Astrocyte (in vitro differentiated cells and primary cell): ENCODE measurements around the gene HPSE2. TPM values are rescaled to one million over a fixed set of nuclear protein-coding genes. Genes with fewer than 3 reads are reported as not detected.

ENCODE experiments used
- DNase-seq: peaks from one replicate; pipeline ENCODE4 v3.0.0-alpha.2; 2010; ENCODE audit warnings: low read depth
- FAIRE-seq: peaks from 2 replicates; lab custom pipeline; 2011; peaks lifted over from hg19 to GRCh38; lab: Jason Lieb, UNC
- H2AFZ ChIP-seq: 2 replicates; pipeline ENCODE4 v1.6.0; 2012; ENCODE audit warnings: low read depth, low read length, inconsistent platforms
- H3K27ac ChIP-seq: 2 replicates; pipeline ENCODE4 v1.5.1; 2011; ENCODE audit warnings: low read depth, low read length, inconsistent platforms
- H3K27me3 ChIP-seq: 2 replicates; pipeline ENCODE4 v1.6.0; 2011; ENCODE audit warnings: low read length, inconsistent platforms; ENCODE audit not compliant: insufficient read depth
- H3K36me3 ChIP-seq: 2 replicates; pipeline ENCODE4 v1.5.1; 2011; ENCODE audit warnings: low read length, inconsistent platforms; ENCODE audit not compliant: insufficient read depth
- H3K4me1 ChIP-seq: 2 replicates; pipeline ENCODE4 v1.5.1; 2011; ENCODE audit warnings: low read length, inconsistent platforms; ENCODE audit not compliant: insufficient read depth
- H3K4me2 ChIP-seq: 2 replicates; pipeline ENCODE4 v1.6.0; 2012; ENCODE audit warnings: low read length, inconsistent platforms
- H3K4me3 ChIP-seq: 2 replicates; pipeline ENCODE4 v1.5.1; 2011; ENCODE audit warnings: low read depth, mild to moderate bottlenecking, low read length, inconsistent platforms; ENCODE audit not compliant: insufficient read depth
- H3K79me2 ChIP-seq: 2 replicates; pipeline ENCODE4 v1.6.0; 2012; ENCODE audit warnings: mild to moderate bottlenecking, low read length, inconsistent platforms; ENCODE audit not compliant: insufficient read depth
- H3K9ac ChIP-seq: 2 replicates; pipeline ENCODE4 v1.6.0; 2012; ENCODE audit warnings: mild to moderate bottlenecking, low read length, inconsistent platforms
- H3K9me3 ChIP-seq: 2 replicates; pipeline ENCODE4 v1.5.1; 2012; ENCODE audit warnings: low read depth, mild to moderate bottlenecking, low read length, inconsistent platforms; ENCODE audit not compliant: insufficient read depth
- H4K20me1 ChIP-seq: 2 replicates; pipeline ENCODE4 v1.6.0; 2012; ENCODE audit warnings: low read length, inconsistent platforms; ENCODE audit not compliant: insufficient read depth
- H3K27ac Mint-ChIP-seq: one replicate; pipeline ENCODE4 v1.8.0; 2021; ENCODE audit warnings: mild to moderate bottlenecking, mixed read lengths; ENCODE audit not compliant: unreplicated experiment
- H3K27me3 Mint-ChIP-seq: one replicate; pipeline ENCODE4 v1.8.0; 2021; ENCODE audit warnings: low read depth, mixed read lengths; ENCODE audit not compliant: unreplicated experiment
- H3K36me3 Mint-ChIP-seq: one replicate; pipeline ENCODE4 v1.8.0; 2021; ENCODE audit warnings: low read depth, mixed read lengths; ENCODE audit not compliant: unreplicated experiment
- H3K4me1 Mint-ChIP-seq: one replicate; pipeline ENCODE4 v1.8.0; 2021; ENCODE audit warnings: low read depth, mixed read lengths; ENCODE audit not compliant: unreplicated experiment
- H3K4me3 Mint-ChIP-seq: one replicate; pipeline ENCODE4 v1.8.0; 2021; ENCODE audit warnings: mild to moderate bottlenecking, moderate library complexity, mixed read lengths; ENCODE audit not compliant: unreplicated experiment
- H3K9me3 Mint-ChIP-seq: one replicate; pipeline ENCODE4 v1.8.0; 2021; ENCODE audit warnings: mild to moderate bottlenecking, mixed read lengths; ENCODE audit not compliant: unreplicated experiment
- EZH2 ChIP-seq: IDR thresholded peaks from 2 replicates; pipeline ENCODE4 v1.6.1; 2012; ENCODE audit warnings: mild to moderate bottlenecking, low read length, inconsistent platforms; ENCODE audit not compliant: insufficient read depth
- total RNA-seq: library from RNA; stranded (reverse); gene quantifications from 2 replicates; pipeline ENCODE4 v1.2.1, GENCODE V29; 2021
- TF ChIP-seq, protein P1 (sequence below): IDR thresholded peaks from 2 replicates; pipeline ENCODE4 v1.5.1; 2011; ENCODE audit warnings: low read depth, mild to moderate bottlenecking, inconsistent platforms, low read length, moderate library complexity; ENCODE audit not compliant: insufficient read depth

HPSE2 gene
- total RNA-seq, 1 donor from 2014 or later, result 0.14 TPM

DNA sequence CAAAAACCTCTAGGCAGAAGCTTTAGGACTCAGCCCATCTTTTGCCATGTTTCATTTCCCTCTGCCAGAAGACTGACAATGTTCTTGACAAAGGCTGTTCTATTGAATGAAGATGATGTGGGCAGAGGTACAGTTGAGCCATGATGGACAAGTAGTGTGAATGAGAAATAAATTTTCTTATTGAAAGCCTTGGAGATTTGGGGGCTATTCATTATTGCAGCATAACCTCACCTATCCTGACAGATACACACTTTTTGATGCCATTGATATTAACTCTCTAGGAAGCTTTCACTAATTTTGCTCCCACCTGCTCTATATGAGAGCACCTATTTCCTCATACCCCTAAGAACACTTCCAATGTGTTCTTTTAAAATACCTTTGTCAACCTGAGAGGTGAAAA, 752.0 kb downstream of the HPSE2 start:
- Mint-ChIP-seq H3K27me3 (no peaks in the 10 kb centered on the region), H3K4me3 (no peak overlapping the region), H3K4me1 (peaks cover 21% of the 10 kb centered on the region), H3K9me3 (no peaks in the 10 kb centered on the region), H3K36me3 (no peaks in the 10 kb centered on the region), H3K27ac (no peak overlapping the region)
- no peak overlapping the region for H3K27ac ChIP-seq
- H3K27me3 ChIP-seq, result no peaks in the 10 kb centered on the region
- no peaks in the 10 kb centered on the region for H4K20me1 ChIP-seq
- H3K79me2 ChIP-seq, result no peaks in the 10 kb centered on the region
- H3K9ac ChIP-seq, result no peak overlapping the region
- no peaks in the 10 kb centered on the region for H3K36me3 ChIP-seq
- H3K4me1 ChIP-seq, result peaks cover 10% of the 10 kb centered on the region
- no peak for DNase-seq
- H3K9me3 ChIP-seq, result no peaks in the 10 kb centered on the region
- H3K4me2 ChIP-seq, result no peak overlapping the region
- TF ChIP-seq, protein P1, sequence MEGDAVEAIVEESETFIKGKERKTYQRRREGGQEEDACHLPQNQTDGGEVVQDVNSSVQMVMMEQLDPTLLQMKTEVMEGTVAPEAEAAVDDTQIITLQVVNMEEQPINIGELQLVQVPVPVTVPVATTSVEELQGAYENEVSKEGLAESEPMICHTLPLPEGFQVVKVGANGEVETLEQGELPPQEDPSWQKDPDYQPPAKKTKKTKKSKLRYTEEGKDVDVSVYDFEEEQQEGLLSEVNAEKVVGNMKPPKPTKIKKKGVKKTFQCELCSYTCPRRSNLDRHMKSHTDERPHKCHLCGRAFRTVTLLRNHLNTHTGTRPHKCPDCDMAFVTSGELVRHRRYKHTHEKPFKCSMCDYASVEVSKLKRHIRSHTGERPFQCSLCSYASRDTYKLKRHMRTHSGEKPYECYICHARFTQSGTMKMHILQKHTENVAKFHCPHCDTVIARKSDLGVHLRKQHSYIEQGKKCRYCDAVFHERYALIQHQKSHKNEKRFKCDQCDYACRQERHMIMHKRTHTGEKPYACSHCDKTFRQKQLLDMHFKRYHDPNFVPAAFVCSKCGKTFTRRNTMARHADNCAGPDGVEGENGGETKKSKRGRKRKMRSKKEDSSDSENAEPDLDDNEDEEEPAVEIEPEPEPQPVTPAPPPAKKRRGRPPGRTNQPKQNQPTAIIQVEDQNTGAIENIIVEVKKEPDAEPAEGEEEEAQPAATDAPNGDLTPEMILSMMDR, result no peak
- TF ChIP-seq EZH2, result no peak
- H2AFZ ChIP-seq, result no peak overlapping the region
- FAIRE-seq, result no peak
- no peak overlapping the region for H3K4me3 ChIP-seq

DNA sequence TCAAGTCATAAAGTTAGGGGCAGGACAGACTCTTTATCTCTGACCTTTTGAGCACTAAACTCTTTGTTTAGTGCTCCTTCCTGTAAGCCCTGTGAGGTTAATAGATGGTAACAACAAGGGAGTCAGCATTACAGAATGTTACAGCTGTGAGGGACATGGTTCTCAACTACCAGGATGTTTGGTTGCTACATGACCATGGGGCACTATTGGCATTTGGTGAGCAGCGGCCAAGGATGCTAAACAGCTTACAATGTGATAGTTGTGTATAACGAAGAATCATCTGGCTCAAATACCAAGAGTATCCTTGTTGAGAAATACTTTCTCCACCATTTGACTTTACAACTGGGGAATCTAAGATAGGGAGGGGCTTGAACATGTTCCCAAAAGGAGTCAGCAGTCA, 753.6 kb downstream of the HPSE2 start:
- H3K9me3 Mint-ChIP-seq, result no peaks in the 10 kb centered on the region
- H3K36me3 Mint-ChIP-seq, result no peaks in the 10 kb centered on the region
- H3K27ac Mint-ChIP-seq, result no peak overlapping the region
- DNase-seq (no peak), FAIRE-seq (no peak)
- Histone ChIP-seq H3K79me2 (no peaks in the 10 kb centered on the region), H3K4me3 (no peak overlapping the region), H3K36me3 (no peaks in the 10 kb centered on the region), H4K20me1 (no peaks in the 10 kb centered on the region), H3K27me3 (no peaks in the 10 kb centered on the region), H3K4me1 (peaks cover 10% of the 10 kb centered on the region), H3K9ac (no peak overlapping the region), H3K9me3 (no peaks in the 10 kb centered on the region), H3K27ac (no peak overlapping the region), H3K4me2 (no peak overlapping the region), H2AFZ (no peak overlapping the region)
- peaks cover 28% of the 10 kb centered on the region for H3K4me1 Mint-ChIP-seq
- TF ChIP-seq, protein P1, result no peak
- TF ChIP-seq EZH2, result no peak
- H3K27me3 Mint-ChIP-seq, result no peaks in the 10 kb centered on the region
- H3K4me3 Mint-ChIP-seq, result no peak overlapping the region

DNA sequence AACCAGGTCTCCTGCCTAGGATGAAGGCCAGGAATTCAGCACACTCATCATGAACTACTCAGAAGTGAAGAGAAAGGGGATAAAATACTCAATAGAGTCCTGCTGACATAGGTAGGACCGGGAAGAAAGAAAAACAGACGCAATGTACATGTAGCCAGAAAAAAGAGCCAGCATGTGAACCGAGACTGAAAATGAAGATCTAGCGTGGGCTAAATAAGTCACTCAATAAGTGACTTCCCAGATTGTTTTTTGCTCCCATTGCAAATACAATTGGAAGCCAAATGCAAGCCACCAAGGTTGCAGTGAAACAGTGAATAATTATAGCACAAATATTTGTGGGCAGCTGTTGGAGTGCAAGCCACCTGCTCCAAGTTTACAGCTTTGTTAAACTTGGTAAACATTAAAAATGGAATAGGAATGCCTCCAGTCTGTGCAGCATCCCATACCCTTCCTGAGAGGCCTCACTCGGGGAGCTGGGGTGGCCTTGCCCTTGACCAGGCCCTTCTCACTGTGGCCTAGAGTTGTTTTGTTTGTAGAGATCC, 754.2 kb downstream of the HPSE2 start:
- Mint-ChIP-seq H3K36me3 (no peaks in the 10 kb centered on the region), H3K4me1 (peaks cover 25% of the 10 kb centered on the region), H3K27ac (no peak overlapping the region), H3K9me3 (no peaks in the 10 kb centered on the region), H3K27me3 (no peaks in the 10 kb centered on the region), H3K4me3 (no peak overlapping the region)
- H3K27me3 ChIP-seq, result no peaks in the 10 kb centered on the region
- H2AFZ ChIP-seq, result no peak overlapping the region
- no peak overlapping the region for H3K9ac ChIP-seq
- H3K36me3 ChIP-seq, result no peaks in the 10 kb centered on the region
- DNase-seq (no peak), FAIRE-seq (no peak)
- TF ChIP-seq, protein P1, result no peak
- TF ChIP-seq EZH2, result no peak
- H3K79me2 ChIP-seq, result no peaks in the 10 kb centered on the region
- no peak overlapping the region for H3K27ac ChIP-seq
- H3K4me2 ChIP-seq, result no peak overlapping the region
- H3K9me3 ChIP-seq, result no peaks in the 10 kb centered on the region
- H4K20me1 ChIP-seq, result no peaks in the 10 kb centered on the region
- H3K4me3 ChIP-seq, result no peak overlapping the region
- H3K4me1 ChIP-seq, result peaks cover 8% of the 10 kb centered on the region
